SU-DHL-6 (cell line): ENCODE data around the gene RNF43.

ENCODE experiments used
- CTCF ChIP-seq: fragments of 200-600 bp; sonication (generic); IDR thresholded peaks from one replicate; pipeline ENCODE4 v1.5.1; 2017; ENCODE audit warnings: antibody characterized with exemption, mild to moderate bottlenecking, low read length, moderate library complexity; ENCODE audit not compliant: insufficient read depth, poor library complexity, severe bottlenecking
- EZH2phosphoT487 ChIP-seq: fragments of 200-600 bp; sonication (generic), shearing (Covaris generic); conservative IDR thresholded peaks from 2 replicates; pipeline ENCODE4 v1.6.1; 2018; ENCODE audit warnings: mild to moderate bottlenecking, antibody characterized with exemption, low read length, moderate library complexity, mixed read lengths

- TF ChIP-seq CTCF (no peak), EZH2phosphoT487 (no peak)
These were observed 17.4 kb downstream of the RNF43 start for GRCh38 chr17:58399974-58400373.
